HUES64 (cell line): ENCODE measurements around the gene CRTC3.
A peak's percentile ranks its signal among the peaks of the same experiment; 100 is the strongest.

Source experiments
- H3K27ac ChIP-seq: 2 replicates; pipeline ENCODE4 v1.7.0; 2013; ENCODE audit warnings: low read depth, low read length, inconsistent platforms
- H3K27me3 ChIP-seq: 2 replicates; pipeline ENCODE4 v1.6.1; 2013; ENCODE audit warnings: mild to moderate bottlenecking, low read length; ENCODE audit not compliant: insufficient read depth
- H3K36me3 ChIP-seq: 2 replicates; pipeline ENCODE4 v1.6.1; 2013; ENCODE audit warnings: mild to moderate bottlenecking, low read length; ENCODE audit not compliant: insufficient read depth
- H3K4me1 ChIP-seq: 2 replicates; pipeline ENCODE4 v1.6.1; 2013; ENCODE audit warnings: mild to moderate bottlenecking, low read length, moderate library complexity; ENCODE audit not compliant: insufficient read depth
- H3K4me3 ChIP-seq: 2 replicates; pipeline ENCODE4 v1.5.1; 2013; ENCODE audit warnings: mild to moderate bottlenecking, low read length, moderate library complexity
- H3K9ac ChIP-seq: 2 replicates; pipeline ENCODE4 v1.6.1; 2013; ENCODE audit warnings: mild to moderate bottlenecking, low read depth, low read length
- H3K9me3 ChIP-seq: 2 replicates; pipeline ENCODE4 v1.6.1; 2013; ENCODE audit warnings: low read depth, low read length; ENCODE audit not compliant: insufficient read depth
- WGBS: fragments of 150-250, 120-280 bp; methylation state at CpG from one replicate; pipeline ENCODE4 v1.1.7; 2013; ENCODE audit warnings: missing lambda C conversion rate; 5-methylcytosine and 5-hydroxymethylcytosine counted together

CRTC3 gene

DNA sequence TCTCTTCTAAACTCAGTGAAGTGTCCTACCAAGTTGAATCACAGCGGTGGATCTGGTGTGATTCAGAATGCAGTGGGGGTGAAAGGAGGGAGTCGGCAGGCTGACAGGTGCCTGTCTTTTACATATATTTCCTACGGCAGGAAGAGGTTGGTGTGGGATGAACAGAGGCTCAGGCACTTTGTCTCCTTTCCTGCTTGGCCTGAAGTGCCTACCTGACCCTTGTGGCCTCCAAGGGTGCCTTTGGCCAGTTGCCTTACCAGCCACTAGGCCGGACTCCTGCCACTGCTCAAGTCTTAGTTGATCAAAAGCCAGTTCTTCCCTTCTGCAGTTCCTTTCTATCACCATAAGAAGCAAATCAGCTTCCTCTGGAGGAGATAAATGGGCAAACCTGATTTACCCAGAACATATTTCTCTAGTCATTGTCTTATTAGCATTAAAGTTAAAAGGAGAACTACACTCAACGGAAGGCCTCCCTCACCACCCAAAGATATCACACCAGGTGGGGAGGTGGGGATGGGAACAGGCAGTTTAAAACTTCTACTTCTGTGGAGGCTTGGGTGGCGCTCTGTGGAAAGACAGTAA, 52.1 kb downstream of the CRTC3 start:
- no peak overlapping the region for H3K27ac ChIP-seq
- no peaks in the 10 kb centered on the region for H3K9me3 ChIP-seq
- H3K4me1 ChIP-seq = peaks cover 48% of the 10 kb centered on the region
- H3K4me3 ChIP-seq = no peak overlapping the region
- WGBS = 52% methylated on average over 5 of the region's 6 CpGs
- H3K36me3 ChIP-seq = no peaks in the 10 kb centered on the region
- no peak overlapping the region for H3K9ac ChIP-seq
- peaks cover 22% of the 10 kb centered on the region for H3K27me3 ChIP-seq

DNA sequence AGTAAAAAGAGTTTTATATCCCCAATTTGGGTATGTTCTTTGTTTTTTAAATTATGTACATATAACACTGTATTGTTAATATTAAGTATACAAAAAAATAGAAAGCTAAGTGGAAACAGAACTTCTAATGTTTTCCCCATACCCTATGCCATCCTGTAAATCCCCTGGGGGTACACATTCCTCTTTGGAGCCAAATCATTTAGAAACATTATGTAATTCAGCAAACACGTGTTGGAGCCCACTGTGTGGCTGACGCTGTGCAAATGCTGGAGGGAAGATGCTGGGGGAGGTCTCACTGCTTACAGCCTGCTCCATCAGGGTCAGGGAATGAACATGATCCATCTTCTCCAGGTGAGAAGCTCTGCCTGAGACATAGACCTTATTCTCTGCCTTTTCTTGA, 52.8 kb downstream of the CRTC3 start:
- no peak overlapping the region for H3K9ac ChIP-seq
- H3K36me3 ChIP-seq = no peaks in the 10 kb centered on the region
- H3K4me1 ChIP-seq = peaks cover 43% of the 10 kb centered on the region
- 43% methylated on average over 2 of the region's 2 CpGs for WGBS
- no peak overlapping the region for H3K27ac ChIP-seq
- H3K4me3 ChIP-seq = no peak overlapping the region
- H3K27me3 ChIP-seq = peaks cover 22% of the 10 kb centered on the region
- H3K9me3 ChIP-seq = no peaks in the 10 kb centered on the region

DNA sequence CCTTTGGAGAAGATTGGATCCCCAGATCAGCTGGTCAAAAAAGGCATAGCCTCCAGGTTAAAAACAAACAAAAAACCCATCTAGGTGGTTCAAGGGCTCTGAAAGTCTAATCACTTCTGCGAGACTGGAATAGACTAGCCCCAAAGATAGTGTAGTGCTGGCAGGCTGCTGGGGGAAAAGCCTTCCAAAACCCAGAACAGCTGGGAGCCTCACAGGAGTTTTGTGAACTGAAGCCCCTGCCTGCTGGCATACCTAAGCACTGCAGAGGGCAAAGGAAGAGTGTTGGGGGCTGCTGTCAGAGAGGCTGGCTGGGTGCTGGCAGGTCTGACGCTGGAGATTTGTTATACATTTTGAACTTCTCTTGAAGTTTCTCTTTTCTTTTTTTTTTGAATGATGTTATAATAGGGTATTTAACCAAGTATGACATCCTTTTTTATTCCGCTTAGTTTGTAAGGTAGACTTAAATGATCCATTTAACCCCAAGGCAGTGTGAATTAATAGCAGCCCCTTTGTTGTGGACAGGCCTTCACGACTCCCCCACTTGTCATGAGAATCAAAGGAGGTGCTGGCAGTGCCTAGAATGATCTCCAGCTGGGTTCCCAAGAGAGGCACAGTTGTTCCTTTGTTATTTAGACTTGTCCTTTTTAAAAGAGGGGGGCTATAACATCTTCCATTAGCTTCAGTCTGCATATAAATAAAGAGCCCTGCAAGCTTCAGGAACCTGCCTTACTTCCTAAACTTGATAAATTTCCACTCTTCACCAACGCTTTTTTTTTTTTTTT, 53.9 kb downstream of the CRTC3 start:
- Histone ChIP-seq H3K27me3 (peaks cover 22% of the 10 kb centered on the region), H3K36me3 (no peaks in the 10 kb centered on the region), H3K9ac (no peak overlapping the region), H3K4me3 (no peak overlapping the region), H3K4me1 (peaks cover 43% of the 10 kb centered on the region), H3K9me3 (no peaks in the 10 kb centered on the region), H3K27ac (peak overlapping the region; percentile 48; the same call in 1 of the 2 replicates)
- 3% methylated on average over 4 of the region's 5 CpGs for WGBS

DNA sequence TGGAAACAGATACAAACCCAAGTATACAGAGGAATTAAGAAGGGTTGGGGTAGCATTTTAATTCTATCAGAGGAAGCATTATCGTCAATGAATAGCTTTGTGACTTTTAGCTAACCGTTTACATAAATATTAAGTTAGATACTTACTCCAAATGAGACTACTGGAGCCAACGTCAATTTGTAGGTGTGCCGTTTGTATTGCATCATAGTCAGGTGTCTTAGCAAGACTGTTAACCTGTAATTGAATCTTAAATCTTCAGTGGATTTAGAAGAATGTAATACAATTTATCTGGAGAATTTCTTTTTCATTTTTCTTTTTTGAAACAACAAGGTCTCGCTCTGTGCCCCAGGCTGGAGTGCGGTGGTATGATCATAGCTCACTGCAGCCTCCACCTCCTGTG, 55.1 kb downstream of the CRTC3 start:
- no peaks in the 10 kb centered on the region for H3K9me3 ChIP-seq
- H3K27ac ChIP-seq = no peak overlapping the region
- H3K27me3 ChIP-seq = peaks cover 22% of the 10 kb centered on the region
- no peak overlapping the region for H3K4me3 ChIP-seq
- H3K36me3 ChIP-seq = no peaks in the 10 kb centered on the region
- 93% methylated on average over 4 of the region's 6 CpGs for WGBS
- H3K9ac ChIP-seq = no peak overlapping the region
- H3K4me1 ChIP-seq = peaks cover 43% of the 10 kb centered on the region

DNA sequence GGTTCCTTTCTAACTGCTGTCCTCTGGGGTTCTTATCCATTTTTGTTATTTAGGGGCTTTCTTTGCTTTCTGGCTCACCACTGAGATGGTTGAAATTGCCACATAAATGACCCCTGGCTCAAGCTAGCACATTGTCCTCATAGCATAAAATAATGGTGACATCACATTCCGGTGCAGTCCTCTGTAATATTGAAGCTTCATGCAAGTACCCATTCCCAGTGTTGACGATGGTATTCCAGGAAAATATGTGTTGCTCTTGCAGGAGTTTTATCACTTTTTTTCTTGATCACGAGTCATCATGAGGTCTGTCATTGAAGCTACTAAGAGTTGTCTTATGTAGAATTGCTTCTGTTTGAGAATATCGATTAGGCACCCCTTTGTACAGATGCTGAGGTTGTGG, 56.1 kb downstream of the CRTC3 start:
- no peak overlapping the region for H3K27ac ChIP-seq
- H3K27me3 ChIP-seq = peaks cover 22% of the 10 kb centered on the region
- no peaks in the 10 kb centered on the region for H3K9me3 ChIP-seq
- H3K9ac ChIP-seq = no peak overlapping the region
- no peaks in the 10 kb centered on the region for H3K36me3 ChIP-seq
- 94% methylated on average over 4 of the region's 4 CpGs for WGBS
- H3K4me3 ChIP-seq = no peak overlapping the region
- peaks cover 37% of the 10 kb centered on the region for H3K4me1 ChIP-seq

DNA sequence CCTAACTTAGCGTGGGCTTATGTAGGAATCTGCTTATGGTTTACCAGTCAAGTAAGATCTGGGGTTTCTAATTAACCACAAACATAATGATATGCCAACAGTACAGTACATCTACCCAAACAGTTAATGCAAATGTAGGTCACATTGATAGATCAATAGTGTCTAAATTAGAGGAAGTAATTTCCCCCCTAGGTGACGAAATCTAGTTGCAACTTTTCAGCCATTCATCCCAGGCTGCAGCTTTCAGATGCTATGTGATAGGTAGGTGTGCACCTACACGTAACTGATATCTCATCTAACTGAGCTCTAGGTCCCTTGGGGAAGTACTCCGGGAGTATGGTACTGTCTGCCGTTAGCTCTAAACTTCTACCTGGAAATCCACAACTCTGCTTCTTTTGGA, 57.2 kb downstream of the CRTC3 start:
- H3K27me3 ChIP-seq = peaks cover 22% of the 10 kb centered on the region
- peaks cover 27% of the 10 kb centered on the region for H3K4me1 ChIP-seq
- H3K36me3 ChIP-seq = no peaks in the 10 kb centered on the region
- no peak overlapping the region for H3K9ac ChIP-seq
- H3K27ac ChIP-seq = no peak overlapping the region
- WGBS = over 99% methylated on average over 5 of the region's 5 CpGs
- H3K9me3 ChIP-seq = no peaks in the 10 kb centered on the region
- H3K4me3 ChIP-seq = no peak overlapping the region

DNA sequence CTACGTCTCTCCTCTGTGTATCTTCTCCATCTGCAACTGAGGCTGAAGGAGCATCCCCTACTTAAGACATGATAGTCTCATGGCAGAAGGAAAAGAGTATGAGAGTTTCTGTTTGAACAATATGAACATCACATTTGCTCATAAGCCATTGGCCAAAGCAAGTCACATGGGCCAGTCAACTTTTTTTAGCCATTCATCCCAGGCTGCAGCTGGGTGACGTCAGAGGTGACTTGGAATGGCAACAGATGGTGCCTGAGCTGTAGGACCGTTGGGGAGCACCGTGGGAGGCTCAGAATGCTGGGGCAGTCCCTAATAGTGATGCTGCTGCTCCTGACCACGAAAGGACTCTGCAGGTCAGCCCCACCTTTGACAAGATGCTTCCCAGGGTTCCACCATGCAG, 58.7 kb downstream of the CRTC3 start:
- Histone ChIP-seq H3K9me3 (no peaks in the 10 kb centered on the region), H3K4me1 (peaks cover 13% of the 10 kb centered on the region)
- WGBS = 88% methylated on average over 5 of the region's 5 CpGs

DNA sequence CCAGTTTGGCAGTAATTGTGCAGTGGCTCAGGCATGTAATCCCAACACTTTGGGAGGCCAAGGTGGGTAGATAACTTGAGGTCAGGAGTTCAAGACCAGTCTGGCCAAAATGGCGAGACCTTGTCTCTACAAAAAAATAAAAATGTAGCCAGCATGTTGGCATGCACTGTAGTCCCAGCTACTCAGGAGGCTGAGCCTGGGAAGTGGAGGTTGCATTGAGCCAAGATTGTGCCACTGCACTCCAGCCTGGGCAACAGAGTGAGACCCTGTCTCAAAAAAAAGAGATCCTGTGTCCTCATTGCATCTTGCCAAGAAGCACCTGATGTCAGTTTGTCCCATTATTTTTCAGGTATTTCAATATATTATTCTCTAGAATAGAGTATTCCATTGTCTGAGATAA, 61.8 kb downstream of the CRTC3 start:
- no peaks in the 10 kb centered on the region for H3K4me1 ChIP-seq

More for the DNA sequence above, 58.7 kb downstream of the CRTC3 start:
- Histone ChIP-seq H3K9ac (no peak overlapping the region), H3K36me3 (no peaks in the 10 kb centered on the region), H3K27me3 (peaks cover 17% of the 10 kb centered on the region), H3K4me3 (no peak overlapping the region), H3K27ac (no peak overlapping the region)

DNA sequence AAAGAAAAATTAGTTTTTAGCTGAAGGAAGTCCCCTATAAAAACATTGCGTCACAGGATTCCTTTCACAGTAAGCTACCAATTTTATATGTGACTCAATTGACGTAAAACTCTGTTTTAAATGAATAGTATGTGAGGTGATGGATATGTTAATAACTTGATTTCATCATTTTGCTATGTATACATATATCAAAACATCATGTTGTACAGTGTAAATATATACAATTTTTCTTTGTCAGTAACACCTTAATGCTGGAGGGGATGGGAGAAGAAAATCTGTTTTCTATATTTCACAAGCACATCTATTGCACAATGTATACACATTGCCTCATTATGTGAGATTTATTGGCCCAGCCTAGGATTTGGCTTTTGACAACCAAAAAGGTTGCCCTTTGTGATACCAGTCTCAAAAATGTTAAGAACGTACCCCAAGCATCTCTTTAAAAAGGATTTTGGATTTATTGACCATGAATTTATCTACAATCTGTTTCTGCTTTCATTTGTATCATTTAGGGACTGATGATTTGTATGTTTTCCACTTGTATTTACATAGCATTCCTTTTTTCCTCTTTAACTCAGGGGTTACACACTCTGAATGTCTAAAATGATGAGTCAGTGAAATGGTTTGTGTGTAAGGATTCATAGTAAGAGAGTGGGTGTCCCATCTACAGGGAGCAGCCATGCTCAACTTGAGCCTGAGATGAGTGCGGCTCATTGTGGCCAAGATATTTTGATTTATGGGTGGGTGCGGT, 62.6 kb downstream of the CRTC3 start:
- Histone ChIP-seq H3K9me3 (no peaks in the 10 kb centered on the region), H3K4me1 (no peaks in the 10 kb centered on the region), H3K36me3 (no peaks in the 10 kb centered on the region), H3K27ac (no peak overlapping the region), H3K4me3 (no peak overlapping the region), H3K9ac (no peak overlapping the region), H3K27me3 (no peaks in the 10 kb centered on the region)
- 73% methylated on average over 4 of the region's 5 CpGs for WGBS

More for the DNA sequence above, 61.8 kb downstream of the CRTC3 start:
- no peak overlapping the region for H3K4me3 ChIP-seq
- H3K36me3 ChIP-seq = no peaks in the 10 kb centered on the region
- H3K9me3 ChIP-seq = no peaks in the 10 kb centered on the region
- H3K9ac ChIP-seq = no peak overlapping the region
- no peaks in the 10 kb centered on the region; the same call in 1 of the 2 replicates for H3K27me3 ChIP-seq
- 97% methylated on average over 1 of the region's 1 CpG for WGBS
- no peak overlapping the region for H3K27ac ChIP-seq

DNA sequence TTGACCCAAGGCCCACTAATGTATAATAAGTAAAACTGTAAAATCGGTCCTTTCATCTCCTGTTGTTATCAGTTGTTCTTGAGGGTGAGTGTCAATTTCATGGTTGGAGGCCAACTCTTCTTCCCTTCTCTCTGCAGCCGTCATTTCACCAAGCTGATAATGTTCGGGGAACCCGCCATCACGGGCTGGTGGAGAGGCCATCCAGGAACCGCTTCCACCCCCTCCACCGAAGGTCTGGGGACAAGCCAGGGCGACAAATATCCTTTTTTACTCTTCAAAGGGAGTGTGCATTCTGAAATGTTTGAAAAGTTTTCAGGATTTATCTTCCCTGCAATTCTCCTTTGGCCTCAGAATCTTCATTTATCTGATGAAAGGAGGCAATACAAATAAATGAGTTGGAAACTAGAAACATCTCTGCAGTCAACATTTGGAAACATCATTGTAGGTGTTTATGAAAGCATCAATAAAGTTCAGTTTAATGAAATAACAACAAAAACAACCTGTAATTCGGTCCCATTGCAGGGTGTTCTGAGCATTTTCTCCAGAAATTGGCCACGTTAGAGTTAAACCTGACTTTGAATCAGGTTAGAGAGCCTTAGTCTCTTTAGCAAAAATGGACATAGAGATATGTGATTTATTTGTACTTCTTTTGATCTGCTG, 63.9 kb downstream of the CRTC3 start:
- H3K4me3 ChIP-seq = no peak overlapping the region
- no peaks in the 10 kb centered on the region for H3K36me3 ChIP-seq
- no peak overlapping the region for H3K9ac ChIP-seq
- peaks cover 7% of the 10 kb centered on the region; the same call in 1 of the 2 replicates for H3K4me1 ChIP-seq
- H3K9me3 ChIP-seq = no peaks in the 10 kb centered on the region
- 90% methylated on average over 10 of the region's 10 CpGs for WGBS
- H3K27ac ChIP-seq = no peak overlapping the region
- H3K27me3 ChIP-seq = no peaks in the 10 kb centered on the region

DNA sequence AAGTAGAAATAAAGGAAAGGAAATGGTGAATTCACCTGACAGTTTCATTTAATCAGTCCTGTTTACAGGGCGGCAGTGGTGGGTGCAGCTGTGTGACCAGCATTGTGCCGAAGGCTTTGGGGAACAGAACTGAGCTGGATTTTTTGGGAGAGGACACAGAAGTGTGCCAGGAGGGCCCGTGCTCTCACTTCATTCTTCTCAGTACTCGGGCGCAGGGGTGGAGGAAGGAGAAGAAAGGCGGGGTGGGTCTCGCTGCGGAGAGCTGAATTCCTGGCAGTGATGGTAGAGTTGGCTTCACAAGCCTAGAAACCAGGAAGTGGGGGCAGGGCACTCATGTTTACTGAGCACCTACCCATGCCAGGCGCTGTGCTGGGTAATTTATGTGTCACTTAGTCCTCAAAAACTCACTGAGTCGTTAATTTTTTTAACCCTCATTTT, 64.6 kb downstream of the CRTC3 start:
- no peak overlapping the region for H3K27ac ChIP-seq
- WGBS = 70% methylated on average over 10 of the region's 10 CpGs
- H3K4me3 ChIP-seq = no peak overlapping the region
- H3K36me3 ChIP-seq = no peaks in the 10 kb centered on the region
- peaks cover 7% of the 10 kb centered on the region; the same call in 1 of the 2 replicates for H3K4me1 ChIP-seq
- no peak overlapping the region for H3K9ac ChIP-seq
- H3K9me3 ChIP-seq = no peaks in the 10 kb centered on the region
- H3K27me3 ChIP-seq = no peaks in the 10 kb centered on the region
